Pulmonary artery endothelial cell (primary cell): ENCODE data around the gene QRICH2. TPM values are rescaled to one million over a fixed set of nuclear protein-coding genes. Genes with fewer than 3 reads are reported as not detected.
"Not testable (repeated sequence)": the region's sequence is repeated elsewhere in the genome, so short reads cannot be mapped to it uniquely, and the experiment has no call there.

Source experiments
- DNase-seq: peaks from one replicate; pipeline ENCODE4 v3.0.0-alpha.2; 2011; ENCODE audit warnings: low read depth, low spot score
- total RNA-seq: library from RNA; depleted of rRNA; stranded (reverse); fragments of >200 nt; gene quantifications from 2 replicates; pipeline ENCODE4 v1.2.3, GENCODE V29; 2014

Gene QRICH2
- total RNA-seq, 1 donor from 2014 or later: 1.8 TPM

- DNase-seq: not testable (repeated sequence)
These were observed 82.5 kb downstream of the QRICH2 start for GRCh38 chr17:76225373-76226086.

Other genes starting within 250 kb of the QRICH2 start
- 35.2 and 44.1 TPM in 2 replicates for gene SRP68, start 235.8 kb downstream of the QRICH2 start, total RNA-seq
- 0.07 TPM in 1 of 2 replicates, not detected in the other for gene GALR2, start 233.5 kb downstream of the QRICH2 start, total RNA-seq
- gene ZACN, start 229.1 kb downstream of the QRICH2 start, total RNA-seq: not detected in 2 replicates
- gene EXOC7, start 204.5 kb downstream of the QRICH2 start, total RNA-seq: 82.1 and 89.1 TPM in 2 replicates
- gene FOXJ1, start 167.0 kb downstream of the QRICH2 start, total RNA-seq: not detected in 2 replicates
- gene RNF157, start 67.8 kb downstream of the QRICH2 start, total RNA-seq: 0.04 and 0.26 TPM in 2 replicates
- gene UBALD2, start 42.9 kb downstream of the QRICH2 start, total RNA-seq: 9.3 and 14.2 TPM in 2 replicates
- 45.9 and 47.9 TPM in 2 replicates for gene PRPSAP1, start 45.6 kb upstream of the QRICH2 start, total RNA-seq
- gene SPHK1, start 76.3 kb upstream of the QRICH2 start, total RNA-seq: 120 and 180 TPM in 2 replicates
- gene UBE2O, start 144.9 kb upstream of the QRICH2 start, total RNA-seq: 19.0 and 25.5 TPM in 2 replicates
- gene AANAT, start 159.3 kb upstream of the QRICH2 start, total RNA-seq: not detected in 2 replicates
- gene RHBDF2, start 193.1 kb upstream of the QRICH2 start, total RNA-seq: 14.0 and 20.6 TPM in 2 replicates
- gene CYGB, start 229.4 kb upstream of the QRICH2 start, total RNA-seq: 0.40 and 1.4 TPM in 2 replicates
- 0.20 and 0.35 TPM in 2 replicates for gene PRCD, start 231.8 kb upstream of the QRICH2 start, total RNA-seq